HepG2 (cell line): ENCODE results near the gene ST7L. TPM values are rescaled to one million over a fixed set of nuclear protein-coding genes. Genes with fewer than 3 reads are reported as not detected.

Source experiments
- ATAC-seq: fragments of 200-7000 bp; cut with Tn5 transposase; 3 replicates; pipeline ENCODE4 v1.9.1; 2020; ENCODE audit warnings: mild to moderate bottlenecking, moderate library complexity
- BruUV-seq: library from RNA; stranded (reverse); fragments of 400-500 nt; replicated peaks from 2 replicates; lab custom pipeline; 2021; lab: Mats Ljungman, UMichigan
- CTCF ChIA-PET: fragments of 300-600 bp; formaldehyde crosslinking; extraction: SDS; loops from one replicate; lab custom pipeline; 2021; ENCODE audit warnings: low total read pairs, inconsistent platforms, low intra/inter-chr PET ratio; lab: Yijun Ruan, JAX
- POLR2A ChIA-PET: fragments of 350-600 bp; sonication (Branson Sonifier 250); formaldehyde crosslinking; loops from one replicate; lab custom pipeline; 2020; ENCODE audit warnings: antibody characterized with exemption, inconsistent platforms; lab: Yijun Ruan, JAX
- DNase-seq: peaks from one replicate; pipeline ENCODE4 v3.0.0-alpha.2; 2015; ENCODE audit warnings: low spot score
- FAIRE-seq: peaks from 3 replicates; lab custom pipeline; 2011; peaks lifted over from hg19 to GRCh38; lab: Jason Lieb, UNC
- H2AFZ ChIP-seq: one replicate; pipeline ENCODE4 v1.6.1; 2011; ENCODE audit warnings: low read length, inconsistent platforms
- H3K27ac ChIP-seq: fragments of 300-600 bp; 3 replicates; pipeline ENCODE4 v1.8.0; 2011; ENCODE audit warnings: mixed run types, mild to moderate bottlenecking, mixed read lengths, low read length, inconsistent platforms; ENCODE audit not compliant: insufficient read depth; ENCODE audit errors: extremely low read length
- H3K27me3 ChIP-seq, 2 experiments: fragments of 200-600 bp in 1 of 2; 2 replicates in 1 of 2; 3 replicates in 1 of 2; pipeline versions ENCODE4 v1.6.0 to v1.8.0; 2011; ENCODE audit warnings: low read length in 2 of 2, mild to moderate bottlenecking in 2 of 2, moderate library complexity in 2 of 2, inconsistent platforms in 1 of 2; ENCODE audit not compliant: insufficient read depth in 2 of 2, control insufficient read depth in 1 of 2
- H3K36me3 ChIP-seq, 2 experiments: fragments of 200-600 bp in 1 of 2; replicated peaks in 1 of 2; 2 replicates in 1 of 2; 3 replicates in 1 of 2; pipeline versions ENCODE4 v1.5.1 to v1.8.0; 2011; ENCODE audit warnings: low read length in 2 of 2, inconsistent platforms in 1 of 2; ENCODE audit not compliant: insufficient read depth in 2 of 2, control insufficient read depth in 1 of 2
- H3K4me1 ChIP-seq: 2 replicates; pipeline ENCODE4 v1.5.1; 2012; ENCODE audit warnings: low read length, inconsistent platforms; ENCODE audit not compliant: insufficient read depth
- H3K4me2 ChIP-seq: 2 replicates; pipeline ENCODE4 v1.6.0; 2011; ENCODE audit warnings: low read depth, low read length, inconsistent platforms
- H3K4me3 ChIP-seq, 3 experiments: fragments of 200-600 bp in 1 of 3; sonication (generic), shearing (Covaris generic) in 1 of 3; replicated peaks in 1 of 3; 2 replicates each; pipeline ENCODE4 v1.5.1; 2011 to 2016; ENCODE audit warnings: low read length in 3 of 3, inconsistent platforms in 2 of 3, low read depth in 2 of 3, mild to moderate bottlenecking in 2 of 3, control low read depth in 1 of 3, mixed read lengths in 1 of 3; ENCODE audit not compliant: insufficient read depth in 1 of 3
- H3K79me2 ChIP-seq: one replicate; pipeline ENCODE4 v1.6.1; 2011; ENCODE audit warnings: low read length, inconsistent platforms; ENCODE audit not compliant: insufficient read depth
- H3K9ac ChIP-seq: 2 replicates; pipeline ENCODE4 v1.6.0; 2011; ENCODE audit warnings: mild to moderate bottlenecking, low read depth, low read length, inconsistent platforms; ENCODE audit not compliant: insufficient read depth
- H3K9me3 ChIP-seq: 2 replicates; pipeline ENCODE4 v1.5.1; 2012; ENCODE audit warnings: mild to moderate bottlenecking, low read length
- H4K20me1 ChIP-seq: 2 replicates; pipeline ENCODE4 v1.6.0; 2011; ENCODE audit warnings: inconsistent platforms, mild to moderate bottlenecking, low read length, moderate library complexity; ENCODE audit not compliant: insufficient read depth
- IKZF5 ChIP-seq: IDR thresholded peaks from 2 replicates; pipeline ENCODE4 v1.6.1; 2018; ENCODE audit warnings: missing genetic modification reagents, mild to moderate bottlenecking, missing compliant biosample characterization
- KLF9 ChIP-seq: IDR thresholded peaks from 2 replicates; pipeline ENCODE4 v1.6.1; 2016; ENCODE audit warnings: low read depth
- SRSF9 ChIP-seq: fragments of 200-400 bp; formaldehyde crosslinking; IDR thresholded peaks from 2 replicates; pipeline ENCODE4 v1.6.1; 2018; ENCODE audit warnings: borderline replicate concordance, mild to moderate bottlenecking, low read depth, low read length; ENCODE audit not compliant: insufficient read depth, poor library complexity, severe bottlenecking
- ZNF282 ChIP-seq: fragments of 450-650 bp; IDR thresholded peaks from 2 replicates; pipeline ENCODE4 v1.6.1; 2018; ENCODE audit not compliant: partially characterized antibody
- ZNF432 ChIP-seq: sonication (generic); formaldehyde crosslinking; IDR thresholded peaks from 2 replicates; pipeline ENCODE4 v1.5.0; 2020; ENCODE audit warnings: missing genetic modification reagents, mild to moderate bottlenecking, borderline replicate concordance
- WGBS: methylation state at CpG from one replicate; pipeline ENCODE4 v1.1.6; 2017; ENCODE audit warnings: low lambda C conversion rate; 5-methylcytosine and 5-hydroxymethylcytosine counted together
- in situ Hi-C: cut with HindIII; loops from 2 replicates; pipeline ENCODE4 v1.10.0; 2017; ENCODE audit warnings: low pct_unique_long_range_greater_than_20kb; ENCODE audit not compliant: extremely low pct_ligation_motif_present
- intact Hi-C: fragments of 100-400 bp; cut with micrococcal nuclease; formaldehyde crosslinking; loops from one replicate; pipeline ENCODE4 v1.10.0; 2022; ENCODE audit not compliant: unreplicated experiment
- polyA plus RNA-seq, 8 experiments: library from polyadenylated mRNA; depleted of rRNA in 3 of 8; stranded (reverse) in 7 of 8; unstranded in 1 of 8; fragments of >200 nt; fragmentation: Illumina TruSeq in 4 of 8; extraction: Trizol in 4 of 8; gene quantifications; 2 replicates each; pipeline versions ENCODE4 v1.2.1 to v1.2.3, GENCODE V29; 2011 to 2016; ENCODE audit warnings: low read depth in 4 of 8, missing spikeins in 1 of 8, mixed read lengths in 1 of 8; ENCODE audit not compliant: insufficient read depth in 1 of 8
- total RNA-seq, 5 experiments: library from RNA; depleted of rRNA; stranded (reverse); fragments of >200 nt; fragmentation: Illumina TruSeq; extraction: Trizol; gene quantifications; 2 replicates each; pipeline ENCODE4 v1.2.3, GENCODE V29; 2016; ENCODE audit warnings: low read depth in 1 of 5

The ST7L gene
- total and polyA plus RNA-seq, 2 of the 13 experiments (the other 11 are each of a cell fraction or from before 2014, with no cell fraction given), result 8.6 to 19.9 TPM

GRCh38 chr1:112506306-112506705 is 112.6 kb downstream of the ST7L start:
- TF ChIP-seq ZNF432 (CRISPR knock-in tag) (no peak), IKZF5 (CRISPR knock-in tag) (no peak), ZNF282 (no peak), SRSF9 (no peak)
- TF ChIP-seq, all 625 proteins: peak for 0
- Histone ChIP-seq H2AFZ (no peak overlapping the region), H3K27ac (no peak overlapping the region), H3K9ac (no peak overlapping the region), H3K79me2 (no peaks in the 10 kb centered on the region), H3K36me3 (no peaks in the 10 kb centered on the region), H3K4me3 (no peak overlapping the region), H3K9me3 (no peaks in the 10 kb centered on the region), H3K4me2 (no peak overlapping the region), H3K4me1 (peaks cover 27% of the 10 kb centered on the region), H4K20me1 (peaks cover 2% of the 10 kb centered on the region; the same call in 1 of the 2 replicates), H3K27me3 (peaks cover 18 to 89% of the 10 kb centered on the region in 2 experiments; a peak in 4 of 5 replicates)
- no peak for ATAC-seq
- FAIRE-seq, result no peak
- POLR2A ChIA-PET, result no interaction called here
- CTCF ChIA-PET, result no interaction called here
- intact Hi-C loops (no loop called here), in situ Hi-C loops (loop anchor here (10.0 kb wide), 1 partner anchor 198 kb away; the partner anchor contains the start of gene RHOC)
- DNase-seq, result no peak
- no TSS peak for BruUV-seq
- 0% methylated on average over 1 of the region's 2 CpGs for WGBS

- ATAC-seq (no peak), DNase-seq (no peak)
- POLR2A ChIA-PET, result no interaction called here
- Histone ChIP-seq H3K4me2 (no peak overlapping the region), H3K9ac (no peak overlapping the region), H4K20me1 (peaks cover 2% of the 10 kb centered on the region; the same call in 1 of the 2 replicates), H3K27ac (no peak overlapping the region), H3K4me1 (peaks cover 28% of the 10 kb centered on the region), H2AFZ (no peak overlapping the region), H3K79me2 (no peaks in the 10 kb centered on the region), H3K27me3 (peaks cover 18 to 90% of the 10 kb centered on the region in 2 experiments; a peak in 4 of 5 replicates)
- CTCF ChIA-PET, result no interaction called here
- WGBS, result 30% methylated on average over 3 of the region's 3 CpGs
- no peak for TF ChIP-seq KLF9 (CRISPR knock-in tag)
- TF ChIP-seq, all 625 proteins: peak for 0
- BruUV-seq, result no TSS peak
- Histone ChIP-seq H3K9me3 (no peaks in the 10 kb centered on the region), H3K4me3 (no peak overlapping the region), H3K36me3 (no peaks in the 10 kb centered on the region)
- intact Hi-C loops (no loop called here), in situ Hi-C loops (loop anchor here (10.0 kb wide), 1 partner anchor 199 kb away; the partner anchor contains the start of gene RHOC)
- no peak for FAIRE-seq
Observed at GRCh38 chr1:112505878-112506277, 113.1 kb downstream of the ST7L start.
